ENCODE data around the gene SKAP1. TPM values are rescaled to one million over a fixed set of nuclear protein-coding genes. Genes with fewer than 3 reads are reported as not detected.

The SKAP1 gene
- total RNA-seq, 5 donors from 2014 or later (not counting 1 experiment from before 2014, with no cell fraction given), result 71.5 to 142 (median 80.4) TPM

DNA sequence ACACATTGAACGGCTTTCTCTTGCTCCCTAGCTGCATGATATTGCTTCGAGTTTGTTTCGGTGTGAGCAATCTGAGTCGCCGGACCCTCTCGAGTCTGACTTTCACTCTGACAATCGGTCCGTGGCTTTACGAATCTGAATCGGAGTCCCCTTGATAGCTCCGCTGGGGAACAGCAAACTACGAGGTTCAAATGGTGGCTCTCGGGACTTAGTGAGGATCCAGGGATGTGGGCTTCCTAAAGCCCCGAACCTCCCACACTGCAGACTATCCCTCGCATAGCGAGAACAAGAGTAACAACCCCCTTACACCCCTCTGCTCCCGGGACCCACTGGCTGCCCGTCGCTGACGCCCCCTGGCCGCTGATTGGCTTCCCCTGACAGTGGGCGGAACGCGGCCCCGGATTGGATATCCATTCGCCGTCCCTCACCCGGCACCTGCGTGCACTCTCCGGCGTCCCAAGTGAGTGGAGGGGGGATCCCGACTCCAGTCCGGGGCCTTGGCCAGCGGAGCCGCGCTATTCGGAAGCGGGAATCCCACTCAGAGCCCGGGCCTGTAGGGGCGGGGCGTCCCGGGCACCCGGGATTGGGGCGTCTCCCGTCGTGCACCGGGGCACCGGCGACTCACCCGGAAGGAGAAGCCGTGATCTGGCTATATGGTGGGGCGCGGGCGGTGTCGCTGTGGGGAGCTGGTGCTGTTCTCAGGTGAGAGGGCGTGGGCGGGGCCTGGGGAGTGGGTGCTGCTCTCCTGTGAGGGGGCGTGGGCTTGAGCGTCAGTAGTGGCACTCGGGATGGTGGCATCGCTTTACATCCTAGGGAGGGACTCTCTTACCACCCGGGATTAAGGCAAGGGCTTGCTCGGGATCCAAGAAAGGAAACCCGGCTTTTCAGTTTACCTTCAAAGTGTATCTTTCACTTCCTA, 322.6 kb downstream of the SKAP1 start, which contains the start of gene SNX11:
TSS of gene SNX11 (plus strand) at position 630 of the 919 bp plus-strand sequence. CDS start 4,278 bp downstream, outside the sequence.
- H3K4me1 ChIP-seq (ENCODE audit: control insufficient read depth in 1 of 2, extremely low read depth in 1 of 2, insufficient read depth in 2 of 2, low read length in 2 of 2), result peaks cover 19 to 53% of the 10 kb centered on the region in 2 experiments
- Mint-ChIP-seq H3K27ac (peak within 1 kb of the TSS; percentile 87 to 97), H3K4me1 (peaks cover 54 to 67% (median 64%) of the 10 kb centered on the region in 3 donors), H3K36me3 (peaks cover 4% of the 10 kb centered on the region), H3K9me3 (no peaks in the 10 kb centered on the region), H3K27me3 (no peaks in the 10 kb centered on the region), H3K4me3 (peak within 1 kb of the TSS; percentile 93 to 98 (median 96))
- peak; percentile 85 to 97 (median 93) for DNase-seq
- no peaks in the 10 kb centered on the region for H3K27me3 ChIP-seq (replicated peaks in 1 of 2; ENCODE audit: control insufficient read depth in 2 of 2, extremely low read depth in 1 of 2, insufficient read depth in 2 of 2, low read length in 1 of 2)
- ATAC-seq (replicated peaks in 1 of 4), result peak; percentile 92 to 94 (median 93)
- WGBS (ENCODE audit: insufficient coverage), result 0% methylated on average over 42 of the region's 64 CpGs
- ChIA-PET POLR2A (interaction anchor here (0.6 to 1.1 kb wide), 5 partner anchors 14 to 900 kb away, joined by 3 to 4 read pairs (median 4); no protein-coding TSS in a partner anchor), CTCF (interaction anchor here in 1 of 2 donors (0.5 to 1.8 kb wide), 6 partner anchors 8 to 529 kb away, joined by 3 to 8 read pairs (median 4); partner anchors contain the start of gene CDK5RAP3)
- H3K9me3 ChIP-seq, result no peaks in the 10 kb centered on the region
- peak within 1 kb of the TSS; percentile 85 to 94 for H3K4me3 ChIP-seq (ENCODE audit: control insufficient read depth in 1 of 2, extremely low read depth in 1 of 2, low read length in 1 of 2)
- H3K27ac ChIP-seq (ENCODE audit: low read length), result peak within 1 kb of the TSS; percentile 84
- peaks cover 0 to 3% of the 10 kb centered on the region in 2 donors for H3K36me3 ChIP-seq (ENCODE audit: control insufficient read depth in 2 of 2, extremely low read depth in 1 of 2, insufficient read depth in 1 of 2, low read length in 1 of 2)

DNA sequence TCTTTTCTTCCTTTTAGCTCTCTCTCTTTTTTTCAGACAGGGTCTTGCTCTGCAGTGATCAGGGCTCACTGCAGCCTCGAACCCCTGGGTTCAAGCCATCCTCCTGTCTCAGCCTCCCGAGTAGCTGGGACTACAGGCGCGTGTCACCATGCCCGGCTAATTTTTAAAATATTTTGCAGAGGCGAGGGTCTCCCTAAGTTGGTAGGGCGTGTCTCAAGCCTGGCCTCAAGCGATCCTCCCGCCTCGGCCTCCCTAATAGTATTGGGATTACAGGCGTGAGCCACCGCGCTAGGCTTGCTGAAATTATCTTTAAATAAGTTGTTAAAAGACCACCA, 323.2 kb downstream of the SKAP1 start:
- Histone ChIP-seq H3K27ac (ENCODE audit: low read length) (peak overlapping the region; percentile 84), H3K36me3 (ENCODE audit: control insufficient read depth in 2 of 2, extremely low read depth in 1 of 2, insufficient read depth in 1 of 2, low read length in 1 of 2) (no peaks in the 10 kb centered on the region), H3K27me3 (replicated peaks in 1 of 2; ENCODE audit: control insufficient read depth in 2 of 2, extremely low read depth in 1 of 2, insufficient read depth in 2 of 2, low read length in 1 of 2) (no peaks in the 10 kb centered on the region), H3K4me3 (ENCODE audit: control insufficient read depth in 1 of 2, extremely low read depth in 1 of 2, low read length in 1 of 2) (peak overlapping the region; percentile 85 to 94), H3K4me1 (ENCODE audit: control insufficient read depth in 1 of 2, extremely low read depth in 1 of 2, insufficient read depth in 2 of 2, low read length in 2 of 2) (peaks cover 14 to 51% of the 10 kb centered on the region in 2 experiments), H3K9me3 (no peaks in the 10 kb centered on the region)
- H3K27ac Mint-ChIP-seq, result peak overlapping the region in 1 of 2 donors; percentile 97
- H3K36me3 Mint-ChIP-seq, result peaks cover 4% of the 10 kb centered on the region
- DNase-seq (no peak), ATAC-seq (replicated peaks in 1 of 4) (no peak)
- peak overlapping the region; percentile 93 to 98 (median 96) for H3K4me3 Mint-ChIP-seq
- H3K4me1 Mint-ChIP-seq, result peaks cover 52 to 67% (median 62%) of the 10 kb centered on the region in 3 donors
- POLR2A ChIA-PET, result no interaction called here
- 41% methylated on average over 10 of the region's 13 CpGs for WGBS (ENCODE audit: insufficient coverage)
- CTCF ChIA-PET, result interaction anchor here in 1 of 2 donors (0.5 to 1.8 kb wide), 3 partner anchors 9 to 530 kb away, joined by 4 to 8 read pairs (median 5); no protein-coding TSS in a partner anchor
- no peaks in the 10 kb centered on the region for H3K27me3 Mint-ChIP-seq
- no peaks in the 10 kb centered on the region for H3K9me3 Mint-ChIP-seq

DNA sequence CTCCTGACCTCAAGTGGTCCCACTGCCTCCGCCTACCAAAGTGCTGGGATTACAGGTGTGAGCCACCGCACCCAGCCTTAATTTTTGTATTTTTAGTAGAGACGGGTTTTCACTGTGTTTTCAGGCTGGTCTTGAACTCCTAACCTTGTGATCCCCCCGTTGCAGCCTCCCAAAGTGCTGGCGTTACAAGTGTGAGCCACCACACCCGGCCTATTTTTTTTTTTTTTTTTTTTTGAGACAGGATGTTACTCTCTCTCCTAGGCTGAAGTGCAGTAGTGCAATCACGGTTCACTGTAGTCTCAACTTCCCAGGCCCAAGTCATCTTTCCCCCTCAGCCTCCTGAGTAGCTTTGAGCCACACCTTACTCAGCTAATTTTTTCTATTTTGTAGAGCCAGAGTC, 325.6 kb downstream of the SKAP1 start:
- ChIA-PET CTCF (interaction anchor here in 1 of 2 donors (0.9 kb wide), 1 partner anchor 25 kb away, joined by 3 read pairs; no protein-coding TSS in a partner anchor), POLR2A (no interaction called here)
- no peaks in the 10 kb centered on the region for H3K36me3 ChIP-seq (ENCODE audit: control insufficient read depth in 2 of 2, extremely low read depth in 1 of 2, insufficient read depth in 1 of 2, low read length in 1 of 2)
- no peaks in the 10 kb centered on the region for H3K36me3 Mint-ChIP-seq
- H3K27ac Mint-ChIP-seq, result peak overlapping the region in 1 of 2 donors; percentile 41
- H3K9me3 ChIP-seq, result no peaks in the 10 kb centered on the region
- peak overlapping the region in 2 of 3 donors; percentile 19 to 32 for H3K4me3 Mint-ChIP-seq
- no peak overlapping the region for H3K27ac ChIP-seq (ENCODE audit: low read length)
- WGBS (ENCODE audit: insufficient coverage), result 96% methylated on average over 4 of the region's 7 CpGs
- H3K27me3 ChIP-seq (replicated peaks in 1 of 2; ENCODE audit: control insufficient read depth in 2 of 2, extremely low read depth in 1 of 2, insufficient read depth in 2 of 2, low read length in 1 of 2), result peaks cover 0 to 2% of the 10 kb centered on the region in 2 experiments
- peaks cover 19 to 56% of the 10 kb centered on the region in 2 experiments for H3K4me1 ChIP-seq (ENCODE audit: control insufficient read depth in 1 of 2, extremely low read depth in 1 of 2, insufficient read depth in 2 of 2, low read length in 2 of 2)
- H3K4me1 Mint-ChIP-seq, result peaks cover 52 to 69% (median 57%) of the 10 kb centered on the region in 3 donors
- no peaks in the 10 kb centered on the region for H3K9me3 Mint-ChIP-seq
- ATAC-seq (replicated peaks in 1 of 4) (no peak), DNase-seq (no peak)
- H3K27me3 Mint-ChIP-seq, result no peaks in the 10 kb centered on the region
- no peak overlapping the region for H3K4me3 ChIP-seq (ENCODE audit: control insufficient read depth in 1 of 2, extremely low read depth in 1 of 2, low read length in 1 of 2)

- POLR2A ChIA-PET, result interaction anchor here (0.6 to 0.7 kb wide), 2 partner anchors 55 to 987 kb away, joined by 4 read pairs; no protein-coding TSS in a partner anchor
- DNase-seq, result peak in 20 of 35 experiments; percentile 8 to 46 (median 24)
- no peaks in the 10 kb centered on the region for H3K36me3 Mint-ChIP-seq
- no peaks in the 10 kb centered on the region for H3K9me3 ChIP-seq
- H3K27ac Mint-ChIP-seq, result peak overlapping the region in 1 of 2 donors; percentile 55
- CTCF ChIA-PET, result interaction anchor here in 1 of 2 donors (2.1 kb wide), 1 partner anchor 77 kb away, joined by 6 read pairs; no protein-coding TSS in a partner anchor
- H3K27ac ChIP-seq (ENCODE audit: low read length), result peak overlapping the region; percentile 6
- peaks cover 49 to 70% (median 49%) of the 10 kb centered on the region in 3 donors for H3K4me1 Mint-ChIP-seq
- H3K4me3 ChIP-seq (ENCODE audit: control insufficient read depth in 1 of 2, extremely low read depth in 1 of 2, low read length in 1 of 2), result no peak overlapping the region
- no peaks in the 10 kb centered on the region for H3K36me3 ChIP-seq (ENCODE audit: control insufficient read depth in 2 of 2, extremely low read depth in 1 of 2, insufficient read depth in 1 of 2, low read length in 1 of 2)
- peaks cover 0 to 2% of the 10 kb centered on the region in 2 experiments for H3K27me3 ChIP-seq (replicated peaks in 1 of 2; ENCODE audit: control insufficient read depth in 2 of 2, extremely low read depth in 1 of 2, insufficient read depth in 2 of 2, low read length in 1 of 2)
- 11% methylated on average over 8 of the region's 14 CpGs for WGBS (ENCODE audit: insufficient coverage)
- H3K4me1 ChIP-seq (ENCODE audit: control insufficient read depth in 1 of 2, extremely low read depth in 1 of 2, insufficient read depth in 2 of 2, low read length in 2 of 2), result peaks cover 13 to 48% of the 10 kb centered on the region in 2 experiments
- no peaks in the 10 kb centered on the region for H3K27me3 Mint-ChIP-seq
- ATAC-seq (replicated peaks in 1 of 4), result no peak
- H3K9me3 Mint-ChIP-seq, result no peaks in the 10 kb centered on the region
- H3K4me3 Mint-ChIP-seq, result peak overlapping the region in 1 of 3 donors; percentile 94
Measured at GRCh38 chr17:48102798-48103715, 327.0 kb downstream of the SKAP1 start.

- WGBS (ENCODE audit: insufficient coverage), result no CpG with 5 or more reads among the region's 19 CpGs
- Mint-ChIP-seq H3K4me1 (peaks cover 47 to 66% (median 50%) of the 10 kb centered on the region in 3 donors), H3K9me3 (no peaks in the 10 kb centered on the region), H3K4me3 (peak overlapping the region; percentile 71 to 94 (median 91)), H3K27me3 (no peaks in the 10 kb centered on the region), H3K27ac (peak overlapping the region; percentile 50 to 72), H3K36me3 (no peaks in the 10 kb centered on the region)
- Histone ChIP-seq H3K4me3 (ENCODE audit: control insufficient read depth in 1 of 2, extremely low read depth in 1 of 2, low read length in 1 of 2) (peak overlapping the region in 1 of 2 donors; percentile 67), H3K4me1 (ENCODE audit: control insufficient read depth in 1 of 2, extremely low read depth in 1 of 2, insufficient read depth in 2 of 2, low read length in 2 of 2) (peaks cover 9 to 46% of the 10 kb centered on the region in 2 experiments), H3K27me3 (replicated peaks in 1 of 2; ENCODE audit: control insufficient read depth in 2 of 2, extremely low read depth in 1 of 2, insufficient read depth in 2 of 2, low read length in 1 of 2) (peaks cover 0 to 2% of the 10 kb centered on the region in 2 experiments), H3K27ac (ENCODE audit: low read length) (peak overlapping the region; percentile 3), H3K36me3 (ENCODE audit: control insufficient read depth in 2 of 2, extremely low read depth in 1 of 2, insufficient read depth in 1 of 2, low read length in 1 of 2) (no peaks in the 10 kb centered on the region), H3K9me3 (no peaks in the 10 kb centered on the region)
- POLR2A ChIA-PET, result interaction anchor here in 1 of 2 donors (0.7 kb wide), 1 partner anchor 988 kb away, joined by 4 read pairs; no protein-coding TSS in a partner anchor
- ATAC-seq (replicated peaks in 1 of 4) (no peak), DNase-seq (no peak)
- CTCF ChIA-PET, result interaction anchor here in 1 of 2 donors (0.6 to 2.1 kb wide), 2 partner anchors 66 to 76 kb away, joined by 3 to 6 read pairs; no protein-coding TSS in a partner anchor
Measured at GRCh38 chr17:48102043-48102750, 327.8 kb downstream of the SKAP1 start.

Measured in T-cell (primary cell).